Suprapubic skin (tissue), 4 donors: ENCODE data around the gene TSHZ1.

Source experiments
- CTCF ChIP-seq, 2 donors: fragments of 200-600 bp in 1 of 2; fragments of 450-650 bp in 1 of 2; sonication (generic) in 1 of 2; IDR thresholded peaks; one replicate each; pipeline ENCODE4 v1.5.1; 2016 to 2019; ENCODE audit warnings: antibody characterized with exemption in 2 of 2, mild to moderate bottlenecking in 1 of 2, moderate library complexity in 1 of 2
- POLR2A ChIP-seq, 2 donors: fragments of 450-650 bp; IDR thresholded peaks; one replicate each; pipeline ENCODE4 v1.6.1; 2017; ENCODE audit warnings: antibody characterized with exemption in 2 of 2, mild to moderate bottlenecking in 2 of 2, moderate library complexity in 2 of 2
- POLR2AphosphoS5 ChIP-seq, 3 donors: sonication (generic); formaldehyde crosslinking; IDR thresholded peaks; one replicate each; pipeline ENCODE4 v1.6.1; 2017; ENCODE audit warnings: antibody characterized with exemption in 3 of 3

GRCh38 chr18:75287700-75288099 lies 77.1 kb downstream of the TSHZ1 start:
- TF ChIP-seq CTCF (IDR thresholded peaks at IDR 0.05) (no peak), POLR2A (IDR thresholded peaks at IDR 0.05) (no peak), POLR2AphosphoS5 (IDR thresholded peaks at IDR 0.05) (no peak)
